Measurements from ENCODE around the gene FAM83B. TPM values are rescaled to one million over a fixed set of nuclear protein-coding genes. Genes with fewer than 3 reads are reported as not detected.

Gene FAM83B
- total RNA-seq, 1 donor from 2014 or later: not detected

GRCh38 chr6:54921891-54922290 lies 75.3 kb downstream of the FAM83B start:
- DNase-seq (ENCODE audit: low read depth, low spot score): no peak
- Mint-ChIP-seq H3K4me3 (no peak overlapping the region), H3K4me1 (no peaks in the 10 kb centered on the region), H3K9me3 (no peaks in the 10 kb centered on the region), H3K27ac (ENCODE audit: unreplicated experiment) (no peak overlapping the region), H3K36me3 (ENCODE audit: low read depth) (no peaks in the 10 kb centered on the region), H3K27me3 (ENCODE audit: low read depth) (no peaks in the 10 kb centered on the region)
- TF ChIP-seq CTCF (conservative IDR thresholded peaks at IDR 0.05): no peak

GRCh38 chr6:54929245-54929909 lies 82.8 kb downstream of the FAM83B start:
- Mint-ChIP-seq H3K9me3 (peaks cover 6% of the 10 kb centered on the region), H3K27me3 (ENCODE audit: low read depth) (no peaks in the 10 kb centered on the region), H3K4me1 (no peaks in the 10 kb centered on the region), H3K4me3 (no peak overlapping the region), H3K27ac (ENCODE audit: unreplicated experiment) (no peak overlapping the region), H3K36me3 (ENCODE audit: low read depth) (peaks cover 2% of the 10 kb centered on the region)
- DNase-seq (ENCODE audit: low read depth, low spot score): no peak
- TF ChIP-seq CTCF (conservative IDR thresholded peaks at IDR 0.05): no peak

- Mint-ChIP-seq H3K9me3 (peaks cover 6% of the 10 kb centered on the region), H3K4me1 (no peaks in the 10 kb centered on the region), H3K27me3 (ENCODE audit: low read depth) (no peaks in the 10 kb centered on the region), H3K4me3 (no peak overlapping the region), H3K27ac (ENCODE audit: unreplicated experiment) (no peak overlapping the region), H3K36me3 (ENCODE audit: low read depth) (peaks cover 2% of the 10 kb centered on the region)
- no peak for DNase-seq (ENCODE audit: low read depth, low spot score)
- no peak for TF ChIP-seq CTCF (conservative IDR thresholded peaks at IDR 0.05)
Observed at GRCh38 chr6:54932622-54933021, 86.1 kb downstream of the FAM83B start.

GRCh38 chr6:54935739-54936138 lies 89.2 kb downstream of the FAM83B start:
- no peak for TF ChIP-seq CTCF (conservative IDR thresholded peaks at IDR 0.05)
- Mint-ChIP-seq H3K4me1 (no peaks in the 10 kb centered on the region), H3K4me3 (no peak overlapping the region), H3K36me3 (ENCODE audit: low read depth) (peaks cover 2% of the 10 kb centered on the region), H3K27me3 (ENCODE audit: low read depth) (no peaks in the 10 kb centered on the region), H3K27ac (ENCODE audit: unreplicated experiment) (no peak overlapping the region), H3K9me3 (peaks cover 8% of the 10 kb centered on the region)
- no peak for DNase-seq (ENCODE audit: low read depth, low spot score)

GRCh38 chr6:54937371-54937770 lies 90.8 kb downstream of the FAM83B start:
- DNase-seq (ENCODE audit: low read depth, low spot score): no peak
- no peaks in the 10 kb centered on the region for H3K27me3 Mint-ChIP-seq (ENCODE audit: low read depth)
- no peaks in the 10 kb centered on the region for H3K4me1 Mint-ChIP-seq
- H3K4me3 Mint-ChIP-seq: no peak overlapping the region
- peaks cover 8% of the 10 kb centered on the region for H3K9me3 Mint-ChIP-seq
- no peak for TF ChIP-seq CTCF (conservative IDR thresholded peaks at IDR 0.05)
- peaks cover 2% of the 10 kb centered on the region for H3K36me3 Mint-ChIP-seq (ENCODE audit: low read depth)
- no peak overlapping the region for H3K27ac Mint-ChIP-seq (ENCODE audit: unreplicated experiment)

All from neural crest cell (in vitro differentiated cells).